ENCODE data around the gene KLHL36. TPM values are rescaled to one million over a fixed set of nuclear protein-coding genes. Genes with fewer than 3 reads are reported as not detected.

The KLHL36 gene
- total RNA-seq, 1 donor from 2014 or later, result 49.0 TPM

GRCh38 chr16:84673561-84673960, 25.2 kb downstream of the KLHL36 start:
- no peaks in the 10 kb centered on the region for H3K36me3 ChIP-seq (ENCODE audit: insufficient read depth, low read length)
- no peaks in the 10 kb centered on the region for H3K79me2 ChIP-seq (ENCODE audit: insufficient read depth, low read length)
- no peak overlapping the region for H3K9ac ChIP-seq (ENCODE audit: low read length)
- no peaks in the 10 kb centered on the region for H3K27me3 ChIP-seq (ENCODE audit: insufficient read depth, low read length)
- H3K4me1 ChIP-seq (ENCODE audit: insufficient read depth, low read length), result no peaks in the 10 kb centered on the region
- Mint-ChIP-seq H3K27ac (ENCODE audit: unreplicated experiment) (no peak overlapping the region), H3K27me3 (ENCODE audit: low read depth, unreplicated experiment) (peaks cover 15% of the 10 kb centered on the region), H3K9me3 (ENCODE audit: unreplicated experiment) (no peaks in the 10 kb centered on the region), H3K4me3 (ENCODE audit: unreplicated experiment) (no peak overlapping the region), H3K36me3 (ENCODE audit: low read depth, unreplicated experiment) (no peaks in the 10 kb centered on the region), H3K4me1 (ENCODE audit: low read depth, unreplicated experiment) (no peaks in the 10 kb centered on the region)
- H4K20me1 ChIP-seq (ENCODE audit: insufficient read depth, low read length), result no peaks in the 10 kb centered on the region
- H3K27ac ChIP-seq (ENCODE audit: low read depth, low read length), result no peak overlapping the region
- no peak overlapping the region for H3K4me3 ChIP-seq (ENCODE audit: insufficient read depth, low read depth, low read length)
- H2AFZ ChIP-seq (ENCODE audit: low read depth, low read length), result no peak overlapping the region
- no peak overlapping the region for H3K4me2 ChIP-seq (ENCODE audit: low read length)
- no peaks in the 10 kb centered on the region for H3K9me3 ChIP-seq (ENCODE audit: insufficient read depth, low read depth, low read length)
- DNase-seq (ENCODE audit: low read depth), result no peak
- FAIRE-seq, result no peak
- TF ChIP-seq EZH2 (IDR thresholded peaks at IDR 0.05; ENCODE audit: insufficient read depth, low read length) (no peak), CTCF (IDR thresholded peaks at IDR 0.05; ENCODE audit: insufficient read depth, low read depth, low read length) (no peak)

GRCh38 chr16:84675423-84675822, 27.1 kb downstream of the KLHL36 start:
- no peak overlapping the region for H3K4me2 ChIP-seq (ENCODE audit: low read length)
- TF ChIP-seq EZH2 (IDR thresholded peaks at IDR 0.05; ENCODE audit: insufficient read depth, low read length), result no peak
- TF ChIP-seq CTCF (IDR thresholded peaks at IDR 0.05; ENCODE audit: insufficient read depth, low read depth, low read length), result no peak
- no peak overlapping the region for H3K27ac ChIP-seq (ENCODE audit: low read depth, low read length)
- H3K27me3 ChIP-seq (ENCODE audit: insufficient read depth, low read length), result no peaks in the 10 kb centered on the region
- H3K9ac ChIP-seq (ENCODE audit: low read length), result no peak overlapping the region
- H2AFZ ChIP-seq (ENCODE audit: low read depth, low read length), result no peak overlapping the region
- H3K79me2 ChIP-seq (ENCODE audit: insufficient read depth, low read length), result no peaks in the 10 kb centered on the region
- H3K4me1 Mint-ChIP-seq (ENCODE audit: low read depth, unreplicated experiment), result no peaks in the 10 kb centered on the region
- FAIRE-seq (no peak), DNase-seq (ENCODE audit: low read depth) (no peak)
- no peaks in the 10 kb centered on the region for H3K4me1 ChIP-seq (ENCODE audit: insufficient read depth, low read length)
- H3K36me3 Mint-ChIP-seq (ENCODE audit: low read depth, unreplicated experiment), result no peaks in the 10 kb centered on the region
- peaks cover 21% of the 10 kb centered on the region for H3K27me3 Mint-ChIP-seq (ENCODE audit: low read depth, unreplicated experiment)
- H4K20me1 ChIP-seq (ENCODE audit: insufficient read depth, low read length), result no peaks in the 10 kb centered on the region
- no peaks in the 10 kb centered on the region for H3K36me3 ChIP-seq (ENCODE audit: insufficient read depth, low read length)
- H3K4me3 ChIP-seq (ENCODE audit: insufficient read depth, low read depth, low read length), result no peak overlapping the region
- no peak overlapping the region for H3K4me3 Mint-ChIP-seq (ENCODE audit: unreplicated experiment)
- no peaks in the 10 kb centered on the region for H3K9me3 ChIP-seq (ENCODE audit: insufficient read depth, low read depth, low read length)
- H3K27ac Mint-ChIP-seq (ENCODE audit: unreplicated experiment), result no peak overlapping the region
- H3K9me3 Mint-ChIP-seq (ENCODE audit: unreplicated experiment), result no peaks in the 10 kb centered on the region

- H3K4me3 Mint-ChIP-seq (ENCODE audit: unreplicated experiment), result no peak overlapping the region
- H3K36me3 ChIP-seq (ENCODE audit: insufficient read depth, low read length), result no peaks in the 10 kb centered on the region
Observed at GRCh38 chr16:84675884-84676283, 27.6 kb downstream of the KLHL36 start.

More at GRCh38 chr16:84675884-84676283, 27.6 kb downstream of the KLHL36 start:
- peaks cover 21% of the 10 kb centered on the region for H3K27me3 Mint-ChIP-seq (ENCODE audit: low read depth, unreplicated experiment)
- no peak overlapping the region for H3K9ac ChIP-seq (ENCODE audit: low read length)
- FAIRE-seq (no peak), DNase-seq (ENCODE audit: low read depth) (no peak)
- no peaks in the 10 kb centered on the region for H3K4me1 ChIP-seq (ENCODE audit: insufficient read depth, low read length)
- H3K27me3 ChIP-seq (ENCODE audit: insufficient read depth, low read length), result no peaks in the 10 kb centered on the region
- H3K4me1 Mint-ChIP-seq (ENCODE audit: low read depth, unreplicated experiment), result no peaks in the 10 kb centered on the region
- TF ChIP-seq EZH2 (IDR thresholded peaks at IDR 0.05; ENCODE audit: insufficient read depth, low read length), result no peak
- no peak for TF ChIP-seq CTCF (IDR thresholded peaks at IDR 0.05; ENCODE audit: insufficient read depth, low read depth, low read length)
- no peak overlapping the region for H3K27ac ChIP-seq (ENCODE audit: low read depth, low read length)
- no peak overlapping the region for H2AFZ ChIP-seq (ENCODE audit: low read depth, low read length)
- H3K36me3 Mint-ChIP-seq (ENCODE audit: low read depth, unreplicated experiment), result no peaks in the 10 kb centered on the region
- H3K4me3 ChIP-seq (ENCODE audit: insufficient read depth, low read depth, low read length), result no peak overlapping the region
- no peaks in the 10 kb centered on the region for H4K20me1 ChIP-seq (ENCODE audit: insufficient read depth, low read length)
- H3K4me2 ChIP-seq (ENCODE audit: low read length), result no peak overlapping the region
- no peaks in the 10 kb centered on the region for H3K9me3 Mint-ChIP-seq (ENCODE audit: unreplicated experiment)
- H3K27ac Mint-ChIP-seq (ENCODE audit: unreplicated experiment), result no peak overlapping the region
- no peaks in the 10 kb centered on the region for H3K79me2 ChIP-seq (ENCODE audit: insufficient read depth, low read length)
- no peaks in the 10 kb centered on the region for H3K9me3 ChIP-seq (ENCODE audit: insufficient read depth, low read depth, low read length)
